Activated naive CD4-positive, alpha-beta T cell treated with anti-CD3 and anti-CD28 coated beads, Interleukin-2, amount 10 ng/mL, durations not matched to agents 7 days and 5 days (primary cell): ENCODE data around the gene UBE2QL1.
"Not testable (repeated sequence)": the region's sequence is repeated elsewhere in the genome, so short reads cannot be mapped to it uniquely, and the experiment has no call there.

Experiments used
- CTCF ChIA-PET: fragments of 350-600 bp; sonication (Branson Sonifier 250); formaldehyde crosslinking; loops from one replicate; lab custom pipeline; 2021; ENCODE audit warnings: antibody characterized with exemption; lab: Charles Lee
- DNase-seq: peaks from one replicate; pipeline ENCODE4 v3.0.0-alpha.2; 2020
- H3K27ac Mint-ChIP-seq: one replicate; pipeline ENCODE4 v1.8.0; 2021; ENCODE audit warnings: mild to moderate bottlenecking, moderate library complexity, mixed read lengths
- H3K27me3 Mint-ChIP-seq: one replicate; pipeline ENCODE4 v1.8.0; 2021; ENCODE audit warnings: mild to moderate bottlenecking, mixed read lengths
- H3K36me3 Mint-ChIP-seq: one replicate; pipeline ENCODE4 v1.8.0; 2021; ENCODE audit warnings: mixed read lengths
- H3K4me1 Mint-ChIP-seq: one replicate; pipeline ENCODE4 v1.8.0; 2021; ENCODE audit warnings: mixed read lengths
- H3K4me3 Mint-ChIP-seq: one replicate; pipeline ENCODE4 v1.8.0; 2021; ENCODE audit warnings: mild to moderate bottlenecking, moderate library complexity, mixed read lengths
- H3K9me3 Mint-ChIP-seq: one replicate; pipeline ENCODE4 v1.8.0; 2021; ENCODE audit warnings: mixed read lengths

Gene UBE2QL1

DNA sequence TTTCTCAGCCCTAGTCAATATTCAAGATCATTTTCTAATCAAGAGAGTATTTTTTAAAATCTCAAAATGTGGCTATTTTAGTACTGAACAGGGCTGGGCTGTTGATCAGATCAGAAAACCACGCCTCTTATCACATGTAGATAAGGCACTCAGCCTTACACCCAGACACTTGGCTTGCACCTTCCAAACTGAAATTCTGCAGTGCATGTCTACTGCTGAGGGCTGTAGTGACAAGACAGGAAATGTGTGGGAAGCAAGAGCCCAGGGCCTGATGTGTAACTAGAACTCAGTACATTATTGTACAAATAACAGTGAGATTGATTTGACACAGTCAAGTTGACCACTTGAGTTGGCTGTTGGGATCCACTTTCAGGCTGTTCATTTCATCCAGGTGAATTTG, 48.6 kb downstream of the UBE2QL1 start:
- Mint-ChIP-seq H3K27ac (no peak overlapping the region), H3K27me3 (peaks cover 4% of the 10 kb centered on the region), H3K4me1 (peaks cover 34% of the 10 kb centered on the region), H3K36me3 (no peaks in the 10 kb centered on the region), H3K4me3 (no peak overlapping the region), H3K9me3 (no peaks in the 10 kb centered on the region)
- DNase-seq = no peak
- CTCF ChIA-PET = no interaction called here

- Mint-ChIP-seq H3K9me3 (peaks cover 4% of the 10 kb centered on the region), H3K27ac (no peak overlapping the region), H3K4me1 (peaks cover 24% of the 10 kb centered on the region), H3K4me3 (no peak overlapping the region), H3K36me3 (no peaks in the 10 kb centered on the region), H3K27me3 (peaks cover 4% of the 10 kb centered on the region)
- CTCF ChIA-PET = no interaction called here
- no peak for DNase-seq
Measured at GRCh38 chr5:6498968-6499367, 50.3 kb downstream of the UBE2QL1 start.

- Mint-ChIP-seq H3K9me3 (peaks cover 4% of the 10 kb centered on the region), H3K4me3 (no peak overlapping the region), H3K27me3 (peaks cover 25% of the 10 kb centered on the region), H3K36me3 (no peaks in the 10 kb centered on the region), H3K4me1 (peaks cover 16% of the 10 kb centered on the region), H3K27ac (no peak overlapping the region)
- DNase-seq = no peak
- CTCF ChIA-PET = no interaction called here
Measured at GRCh38 chr5:6501701-6502100, 53.0 kb downstream of the UBE2QL1 start.

- H3K4me3 Mint-ChIP-seq = no peak overlapping the region
- peaks cover 31% of the 10 kb centered on the region for H3K27me3 Mint-ChIP-seq
- no peak for DNase-seq
- peaks cover 4% of the 10 kb centered on the region for H3K9me3 Mint-ChIP-seq
- H3K27ac Mint-ChIP-seq = no peak overlapping the region
- peaks cover 9% of the 10 kb centered on the region for H3K4me1 Mint-ChIP-seq
- CTCF ChIA-PET = no interaction called here
- no peaks in the 10 kb centered on the region for H3K36me3 Mint-ChIP-seq
Measured at GRCh38 chr5:6502421-6502820, 53.8 kb downstream of the UBE2QL1 start.

DNA sequence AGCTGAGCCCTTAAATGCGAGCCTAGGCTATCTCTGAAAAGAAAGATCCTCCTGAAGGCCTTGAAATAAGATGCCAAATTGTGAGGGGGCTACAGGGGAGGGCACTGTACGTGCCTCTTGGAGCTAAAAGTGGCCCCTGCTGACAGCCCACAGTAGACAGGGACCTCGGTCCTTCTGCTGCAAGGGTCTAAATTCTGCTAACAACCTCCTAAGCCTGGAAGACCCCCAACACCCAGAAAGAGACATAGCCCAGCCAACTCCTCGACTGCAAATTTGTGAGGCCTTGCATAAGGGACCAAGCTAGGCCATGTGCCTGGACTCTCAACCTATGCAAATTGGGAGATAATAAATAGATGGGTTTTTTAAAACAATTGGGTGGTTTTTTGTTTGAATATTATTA, 54.7 kb downstream of the UBE2QL1 start:
- Mint-ChIP-seq H3K27me3 (peaks cover 39% of the 10 kb centered on the region), H3K4me3 (no peak overlapping the region), H3K36me3 (no peaks in the 10 kb centered on the region), H3K4me1 (peaks cover 2% of the 10 kb centered on the region), H3K27ac (no peak overlapping the region), H3K9me3 (peaks cover 4% of the 10 kb centered on the region)
- CTCF ChIA-PET = no interaction called here
- DNase-seq = no peak

DNA sequence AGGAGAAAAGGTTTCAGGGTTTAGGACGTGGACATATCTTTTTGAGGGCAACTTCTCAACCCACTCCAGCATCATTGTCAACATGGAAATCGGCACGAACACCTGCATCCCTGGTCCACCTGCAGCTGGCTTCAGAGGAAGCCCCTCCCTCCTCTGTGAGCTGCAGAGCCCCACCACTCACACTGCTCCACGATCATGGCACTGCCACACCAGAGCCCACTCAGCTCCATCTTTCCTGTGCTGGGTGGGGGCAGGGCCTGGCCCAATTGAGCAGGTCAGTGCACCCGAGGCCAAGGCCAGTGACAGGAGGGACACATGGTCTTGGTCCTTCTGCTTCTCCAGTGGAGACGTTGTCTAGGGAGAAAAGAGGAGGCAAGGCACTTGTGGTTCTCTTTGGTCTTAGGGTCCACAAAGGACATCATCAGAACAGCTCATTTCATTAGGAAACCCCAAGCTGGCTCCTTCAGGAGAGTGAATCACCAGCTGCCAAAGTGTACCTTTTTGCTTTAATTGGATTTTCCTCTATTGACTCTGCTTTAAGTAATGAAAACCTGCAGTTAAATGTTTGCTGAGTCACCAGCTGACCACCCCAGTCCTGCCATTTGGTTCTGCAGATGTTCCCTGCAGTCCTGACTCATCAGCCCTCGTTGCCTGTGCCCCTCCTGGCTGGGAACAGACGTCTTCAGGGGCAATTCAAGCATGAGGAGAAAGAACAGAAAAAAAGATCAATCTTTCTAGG, 56.2 kb downstream of the UBE2QL1 start:
- H3K27ac Mint-ChIP-seq = no peak overlapping the region
- H3K4me3 Mint-ChIP-seq = no peak overlapping the region
- H3K36me3 Mint-ChIP-seq = no peaks in the 10 kb centered on the region
- no peak for DNase-seq
- peaks cover 44% of the 10 kb centered on the region for H3K27me3 Mint-ChIP-seq
- CTCF ChIA-PET = no interaction called here
- H3K9me3 Mint-ChIP-seq = peaks cover 4% of the 10 kb centered on the region
- peaks cover 2% of the 10 kb centered on the region for H3K4me1 Mint-ChIP-seq

DNA sequence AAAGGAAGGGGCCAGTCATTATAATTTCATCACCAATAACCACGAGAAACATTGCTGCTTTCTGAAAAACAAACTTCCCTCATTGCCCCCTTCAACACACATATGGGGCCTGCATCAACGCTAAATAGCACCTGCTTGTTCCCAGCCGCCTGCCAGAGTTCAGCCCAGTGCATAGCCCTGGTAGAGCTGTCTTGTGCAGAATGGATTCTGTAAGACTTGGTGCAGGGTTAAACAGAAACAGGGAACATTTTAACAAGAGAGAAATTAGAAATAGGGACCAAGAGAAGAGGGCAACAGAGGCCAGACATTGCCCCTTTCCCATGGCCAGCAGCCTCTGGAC, 56.7 kb downstream of the UBE2QL1 start:
- Mint-ChIP-seq H3K9me3 (peaks cover 4% of the 10 kb centered on the region), H3K4me1 (peaks cover 2% of the 10 kb centered on the region), H3K36me3 (no peaks in the 10 kb centered on the region), H3K27me3 (peaks cover 44% of the 10 kb centered on the region), H3K4me3 (no peak overlapping the region), H3K27ac (no peak overlapping the region)
- DNase-seq = no peak
- CTCF ChIA-PET = no interaction called here

DNA sequence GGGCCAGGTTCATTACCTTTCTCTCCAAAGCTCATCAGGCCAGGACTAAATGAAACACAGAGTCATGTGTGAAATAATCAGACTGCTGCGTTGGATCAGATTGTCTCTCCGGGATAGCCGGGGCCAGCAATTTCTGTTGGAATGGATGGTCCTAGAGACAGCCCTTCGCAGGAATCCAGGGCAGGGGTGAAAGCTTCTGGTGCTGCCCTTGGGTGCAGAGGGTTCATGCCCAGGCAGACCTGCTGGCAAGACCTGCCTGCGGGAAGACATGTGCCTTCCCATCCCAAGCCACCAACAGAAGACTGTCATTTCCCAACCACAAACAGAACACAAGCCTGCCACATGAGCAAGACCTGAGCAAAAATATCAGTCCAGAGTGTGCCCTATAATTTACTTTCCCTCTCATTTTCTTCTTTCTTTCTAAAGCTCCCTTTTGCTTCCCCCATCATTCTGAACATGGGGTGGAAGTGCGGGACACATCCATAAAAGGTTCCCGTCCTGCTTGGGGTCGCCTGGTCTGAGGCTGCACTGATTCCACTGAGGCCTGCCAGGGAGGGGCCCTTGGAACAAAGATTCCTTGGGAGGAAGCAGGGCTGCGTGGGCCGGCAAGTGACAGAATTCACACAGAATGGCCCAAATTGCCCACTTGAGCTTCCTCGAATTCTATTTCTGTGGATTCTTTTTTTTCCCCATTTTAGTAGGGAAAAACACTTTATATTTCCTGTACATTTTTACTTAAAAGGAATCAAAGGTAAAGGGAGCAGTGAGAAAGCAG, 57.3 kb downstream of the UBE2QL1 start:
- peaks cover 4% of the 10 kb centered on the region for H3K9me3 Mint-ChIP-seq
- CTCF ChIA-PET = no interaction called here
- H3K4me1 Mint-ChIP-seq = peaks cover 2% of the 10 kb centered on the region
- no peaks in the 10 kb centered on the region for H3K36me3 Mint-ChIP-seq
- DNase-seq = no peak
- no peak overlapping the region for H3K27ac Mint-ChIP-seq
- H3K27me3 Mint-ChIP-seq = peaks cover 42% of the 10 kb centered on the region
- H3K4me3 Mint-ChIP-seq = no peak overlapping the region

GRCh38 chr5:6506611-6507010, 58.0 kb downstream of the UBE2QL1 start:
- DNase-seq = no peak
- H3K4me1 Mint-ChIP-seq = peaks cover 2% of the 10 kb centered on the region
- H3K27ac Mint-ChIP-seq = no peak overlapping the region
- H3K4me3 Mint-ChIP-seq = no peak overlapping the region
- CTCF ChIA-PET = no interaction called here
- no peaks in the 10 kb centered on the region for H3K36me3 Mint-ChIP-seq
- peaks cover 40% of the 10 kb centered on the region for H3K27me3 Mint-ChIP-seq
- peaks cover 4% of the 10 kb centered on the region for H3K9me3 Mint-ChIP-seq

DNA sequence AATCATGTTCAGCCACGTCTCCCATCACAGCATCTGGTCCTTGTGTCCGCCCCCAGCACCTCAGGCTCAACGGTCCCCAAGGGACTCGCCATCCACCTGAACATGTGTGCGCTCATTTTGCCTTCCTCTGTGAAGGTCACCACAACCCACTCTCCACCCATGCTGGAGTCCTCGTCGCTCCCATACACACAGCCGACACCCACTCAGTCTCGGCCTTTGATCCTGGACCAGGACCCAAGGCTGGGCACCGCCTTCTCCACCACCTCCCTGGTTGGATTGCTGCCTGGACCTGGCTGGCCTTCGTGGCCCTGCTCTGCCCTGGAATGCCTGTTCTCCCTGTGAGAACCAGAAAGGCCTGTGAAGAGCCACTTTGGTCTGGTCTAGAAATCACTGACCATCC, 60.3 kb downstream of the UBE2QL1 start:
- H3K4me1 Mint-ChIP-seq = peaks cover 2% of the 10 kb centered on the region
- no peak overlapping the region for H3K27ac Mint-ChIP-seq
- no peak overlapping the region for H3K4me3 Mint-ChIP-seq
- H3K9me3 Mint-ChIP-seq = no peaks in the 10 kb centered on the region
- DNase-seq = no peak
- CTCF ChIA-PET = no interaction called here
- H3K27me3 Mint-ChIP-seq = peaks cover 44% of the 10 kb centered on the region
- H3K36me3 Mint-ChIP-seq = no peaks in the 10 kb centered on the region

- no peak for DNase-seq
- Mint-ChIP-seq H3K36me3 (no peaks in the 10 kb centered on the region), H3K27ac (no peak overlapping the region), H3K4me1 (peaks cover 2% of the 10 kb centered on the region), H3K9me3 (no peaks in the 10 kb centered on the region), H3K27me3 (peaks cover 38% of the 10 kb centered on the region), H3K4me3 (no peak overlapping the region)
- CTCF ChIA-PET = no interaction called here
Measured at GRCh38 chr5:6510132-6510531, 61.5 kb downstream of the UBE2QL1 start.

DNA sequence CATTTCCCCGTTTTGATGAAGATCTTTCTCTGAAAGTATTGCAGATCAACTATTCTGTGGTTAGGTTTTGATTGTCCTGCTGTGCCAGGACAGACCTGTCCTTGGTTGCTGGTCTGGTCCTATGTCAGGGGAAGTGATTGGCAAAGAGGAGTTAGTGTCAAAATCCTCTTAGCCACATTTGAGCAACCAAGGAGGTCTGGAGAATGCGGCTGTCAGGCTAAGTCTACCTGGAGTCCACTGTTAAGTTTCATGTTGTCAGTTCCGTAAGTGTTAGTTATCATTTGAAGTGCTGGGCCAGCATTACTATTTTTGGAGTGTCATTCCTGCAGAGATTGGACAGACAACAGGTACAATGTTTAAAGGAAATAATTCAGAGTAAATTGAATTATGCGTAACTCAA, 62.3 kb downstream of the UBE2QL1 start:
- Mint-ChIP-seq H3K9me3 (no peaks in the 10 kb centered on the region), H3K27me3 (peaks cover 30% of the 10 kb centered on the region), H3K4me3 (no peak overlapping the region), H3K27ac (no peak overlapping the region), H3K36me3 (no peaks in the 10 kb centered on the region), H3K4me1 (peaks cover under 1% of the 10 kb centered on the region)
- no peak for DNase-seq
- CTCF ChIA-PET = no interaction called here

DNA sequence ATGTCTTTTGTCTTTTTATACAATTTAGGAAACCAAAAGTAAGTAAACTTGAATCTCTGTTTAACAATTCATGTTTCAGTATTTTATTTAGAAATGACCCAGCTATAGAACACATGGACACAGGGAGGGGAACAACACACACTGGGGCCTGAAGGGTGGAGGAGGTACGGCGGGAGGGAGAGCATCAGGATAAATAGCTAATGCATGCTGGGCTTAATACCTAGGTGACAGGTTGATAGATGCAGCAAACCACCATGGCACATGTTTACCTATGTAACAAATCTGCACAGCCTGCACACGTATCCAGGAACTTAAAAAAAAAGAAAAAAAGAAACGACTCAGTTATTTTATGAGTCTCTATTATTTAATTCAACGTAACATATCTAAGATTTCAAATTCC, 67.2 kb downstream of the UBE2QL1 start:
- H3K4me3 Mint-ChIP-seq, DNase-seq, H3K9me3 Mint-ChIP-seq, H3K27ac Mint-ChIP-seq, H3K4me1 Mint-ChIP-seq, H3K36me3 Mint-ChIP-seq: not testable (repeated sequence)
- H3K27me3 Mint-ChIP-seq = peaks cover 16% of the 10 kb centered on the region
- CTCF ChIA-PET = interaction anchor here (0.7 kb wide), 1 partner anchor 35 kb away, joined by 3 read pairs; no protein-coding TSS in a partner anchor

DNA sequence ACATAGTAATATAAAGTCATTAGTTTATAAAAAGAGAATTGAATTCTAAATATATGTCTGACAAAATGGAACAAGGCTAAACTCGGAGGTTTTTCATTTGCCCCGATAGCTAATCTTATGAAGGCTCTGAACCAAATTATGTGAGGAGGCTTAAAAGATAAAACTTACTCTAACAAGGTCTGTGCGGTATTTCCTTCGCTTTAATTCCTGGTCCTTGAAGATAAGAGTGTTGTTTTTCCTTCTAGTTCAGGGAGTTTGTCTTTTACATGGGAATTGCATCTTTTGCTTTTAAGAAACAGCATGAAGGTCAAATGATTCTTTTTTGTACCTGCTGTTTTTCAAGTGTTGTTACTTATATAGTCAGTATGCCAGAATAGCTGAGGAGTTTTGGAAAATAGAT, 68.2 kb downstream of the UBE2QL1 start:
- Mint-ChIP-seq H3K4me1 (no peaks in the 10 kb centered on the region), H3K27me3 (peaks cover 17% of the 10 kb centered on the region), H3K4me3 (no peak overlapping the region), H3K9me3 (no peaks in the 10 kb centered on the region), H3K27ac (no peak overlapping the region), H3K36me3 (no peaks in the 10 kb centered on the region)
- CTCF ChIA-PET = no interaction called here
- DNase-seq = no peak

- Mint-ChIP-seq H3K4me1 (no peaks in the 10 kb centered on the region), H3K4me3 (no peak overlapping the region)
- CTCF ChIA-PET = no interaction called here
Measured at GRCh38 chr5:6517510-6517909, 68.9 kb downstream of the UBE2QL1 start.

More at GRCh38 chr5:6517510-6517909, 68.9 kb downstream of the UBE2QL1 start:
- Mint-ChIP-seq H3K27me3 (peaks cover 13% of the 10 kb centered on the region), H3K9me3 (no peaks in the 10 kb centered on the region), H3K36me3 (no peaks in the 10 kb centered on the region), H3K27ac (no peak overlapping the region)
- no peak for DNase-seq
